ENCODE data around the gene TERC. TPM values are rescaled to one million over a fixed set of nuclear protein-coding genes. Genes with fewer than 3 reads are reported as not detected.
"Not testable (repeated sequence)": the region's sequence is repeated elsewhere in the genome, so short reads cannot be mapped to it uniquely, and the experiment has no call there.

TERC gene
- polyA plus RNA-seq, 1 donor = 0.35 TPM

- DNase-seq = peak; percentile 95
These were observed 6.8 kb upstream of the TERC start for GRCh38 chr3:169771497-169772304.

GRCh38 chr3:169769287-169770181 is 4.7 kb upstream of the TERC start, which contains the start of gene ACTRT3:
ACTRT3 (minus strand) TSS chr3:169769561; CDS start chr3:169769520, 41 bp downstream.
- DNase-seq = peak; percentile 78

- DNase-seq = peak; percentile 50
These were observed 463 bp downstream of the TERC start for GRCh38 chr3:169764312-169764881.

GRCh38 chr3:169760479-169760878 is 4.4 kb downstream of the TERC start:
- no peak for DNase-seq

GRCh38 chr3:169759256-169759655 is 5.6 kb downstream of the TERC start:
- no peak for DNase-seq

- DNase-seq = no peak
These were observed 6.4 kb downstream of the TERC start for GRCh38 chr3:169758359-169758994.

GRCh38 chr3:169755488-169755887 is 9.4 kb downstream of the TERC start:
- no peak for DNase-seq

- no peak for DNase-seq
These were observed 10.1 kb downstream of the TERC start for GRCh38 chr3:169754711-169755110.

- DNase-seq = no peak
These were observed 13.0 kb downstream of the TERC start for GRCh38 chr3:169751875-169752274.

- DNase-seq = no peak
These were observed 14.2 kb downstream of the TERC start for GRCh38 chr3:169750665-169751064.

GRCh38 chr3:169748670-169749069 is 16.2 kb downstream of the TERC start:
- no peak for DNase-seq

GRCh38 chr3:169746924-169747323 is 17.9 kb downstream of the TERC start:
- no peak for DNase-seq

GRCh38 chr3:169744366-169745054 is 20.4 kb downstream of the TERC start:
- peak; percentile 36 for DNase-seq

- DNase-seq = no peak
These were observed 25.8 kb downstream of the TERC start for GRCh38 chr3:169739067-169739466.

- DNase-seq = not testable (repeated sequence)
These were observed 33.0 kb downstream of the TERC start for GRCh38 chr3:169731857-169732256.

GRCh38 chr3:169722724-169723123 is 42.1 kb downstream of the TERC start:
- DNase-seq = no peak

- DNase-seq = not testable (repeated sequence)
These were observed 46.4 kb downstream of the TERC start for GRCh38 chr3:169718415-169718814.

Measured in left kidney (tissue), 2 donors.